Fibroblast of the aortic adventitia (primary cell): ENCODE measurements around the gene RNU6-8. TPM values are rescaled to one million over a fixed set of nuclear protein-coding genes. Genes with fewer than 3 reads are reported as not detected.
A peak's percentile ranks its signal among the peaks of the same experiment; 100 is the strongest.

Source experiments
- DNase-seq: peaks from one replicate; pipeline ENCODE4 v3.0.0-alpha.2; 2010; ENCODE audit warnings: low read depth
- H3K4me3 ChIP-seq: 2 replicates; pipeline ENCODE4 v1.5.1; 2011; ENCODE audit warnings: low read depth, mild to moderate bottlenecking, control low read depth, low read length, moderate library complexity
- CTCF ChIP-seq: IDR thresholded peaks from 2 replicates; pipeline ENCODE4 v1.5.1; 2011; ENCODE audit warnings: mild to moderate bottlenecking, low read length, control low read depth, inconsistent platforms; ENCODE audit not compliant: insufficient read depth
- small RNA-seq: library from RNA; depleted of rRNA; stranded (forward); fragments of <200 nt; gene quantifications from one replicate; pipeline ENCODE3, GENCODE V24; 2012
- total RNA-seq: library from RNA; depleted of rRNA; stranded (reverse); fragments of >200 nt; gene quantifications from 2 replicates; pipeline ENCODE4 v1.2.3, GENCODE V29; 2012; ENCODE audit warnings: low replicate concordance

Gene RNU6-8
- total RNA-seq, 1 donor: not detected

- no peak overlapping the region for H3K4me3 ChIP-seq
- no peak for TF ChIP-seq CTCF
- DNase-seq: no peak
Observed at GRCh38 chr14:32169191-32169590, 33.9 kb downstream of the RNU6-8 start.

GRCh38 chr14:32167907-32168306 is 35.2 kb downstream of the RNU6-8 start:
- H3K4me3 ChIP-seq: no peak overlapping the region
- DNase-seq: no peak
- TF ChIP-seq CTCF: no peak

- no peak overlapping the region for H3K4me3 ChIP-seq
- no peak for TF ChIP-seq CTCF
- DNase-seq: no peak
Observed at GRCh38 chr14:32166924-32167323, 36.1 kb downstream of the RNU6-8 start.

GRCh38 chr14:32166029-32166428 is 37.0 kb downstream of the RNU6-8 start:
- no peak overlapping the region for H3K4me3 ChIP-seq
- TF ChIP-seq CTCF: no peak
- DNase-seq: no peak

Small RNA genes within 50 kb of the gene (small RNA-seq; reads per million reads assigned to genes)
- 0.38 reads per million for gene RNU6-7
- 2.8 reads per million, percentile 79 among the genes with 10 or more reads in this experiment for gene RNU6-8

Other genes with a start within 250 kb of the RNU6-8 start
- gene ARHGAP5, start 126.0 kb downstream of the RNU6-8 start, total RNA-seq: 81.6 and 85.4 TPM in 2 replicates
- gene RNU6-7, start 1.2 kb downstream of the RNU6-8 start, total RNA-seq: not detected in 2 replicates
- gene AKAP6, start 126.0 kb upstream of the RNU6-8 start, total RNA-seq: 0.33 and 2.2 TPM in 2 replicates